Measurements from ENCODE around the gene PRDX3.

- TF ChIP-seq, protein P1, sequence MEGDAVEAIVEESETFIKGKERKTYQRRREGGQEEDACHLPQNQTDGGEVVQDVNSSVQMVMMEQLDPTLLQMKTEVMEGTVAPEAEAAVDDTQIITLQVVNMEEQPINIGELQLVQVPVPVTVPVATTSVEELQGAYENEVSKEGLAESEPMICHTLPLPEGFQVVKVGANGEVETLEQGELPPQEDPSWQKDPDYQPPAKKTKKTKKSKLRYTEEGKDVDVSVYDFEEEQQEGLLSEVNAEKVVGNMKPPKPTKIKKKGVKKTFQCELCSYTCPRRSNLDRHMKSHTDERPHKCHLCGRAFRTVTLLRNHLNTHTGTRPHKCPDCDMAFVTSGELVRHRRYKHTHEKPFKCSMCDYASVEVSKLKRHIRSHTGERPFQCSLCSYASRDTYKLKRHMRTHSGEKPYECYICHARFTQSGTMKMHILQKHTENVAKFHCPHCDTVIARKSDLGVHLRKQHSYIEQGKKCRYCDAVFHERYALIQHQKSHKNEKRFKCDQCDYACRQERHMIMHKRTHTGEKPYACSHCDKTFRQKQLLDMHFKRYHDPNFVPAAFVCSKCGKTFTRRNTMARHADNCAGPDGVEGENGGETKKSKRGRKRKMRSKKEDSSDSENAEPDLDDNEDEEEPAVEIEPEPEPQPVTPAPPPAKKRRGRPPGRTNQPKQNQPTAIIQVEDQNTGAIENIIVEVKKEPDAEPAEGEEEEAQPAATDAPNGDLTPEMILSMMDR (optimal IDR thresholded peaks at IDR 0.05 in 1 of 3, IDR thresholded peaks at IDR 0.05 in 1 of 3, conservative IDR thresholded peaks at IDR 0.05 in 1 of 3; ENCODE audit: extremely low read depth in 1 of 3, insufficient read depth in 2 of 3, low read length in 3 of 3): peak in 1 of 3 experiments; percentile 51
- no peak for TF ChIP-seq EZH2 (IDR thresholded peaks at IDR 0.05; ENCODE audit: low read length)
Measured at GRCh38 chr10:119149729-119150128, 28.9 kb downstream of the PRDX3 start.
